ENCODE results near the gene UGGT2. TPM values are rescaled to one million over a fixed set of nuclear protein-coding genes. Genes with fewer than 3 reads are reported as not detected.

The UGGT2 gene
- total RNA-seq, 3 donors from 2014 or later (not counting 1 experiment from before 2014, with no cell fraction given): 0.63 to 1.4 (median 1.3) TPM

DNA sequence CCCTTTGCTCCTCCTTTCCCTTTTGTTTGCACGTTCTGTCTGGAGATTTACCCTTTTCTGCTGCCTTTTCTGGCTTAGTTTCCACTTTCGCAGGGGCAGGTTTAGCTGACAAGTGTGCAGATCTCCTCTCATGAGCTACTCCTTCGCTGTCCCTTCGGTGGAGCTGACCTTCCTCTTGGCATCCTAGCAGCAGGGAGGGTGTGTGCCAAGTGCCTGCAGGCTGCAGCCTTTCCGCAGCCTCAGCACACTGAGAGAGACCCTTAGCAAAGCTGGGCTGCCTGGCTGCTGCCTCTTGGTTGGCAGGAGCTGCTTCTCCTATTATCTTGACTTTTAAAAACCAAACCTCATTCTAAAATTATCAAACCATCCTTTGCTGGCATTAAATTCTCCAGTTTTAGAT lies 243.8 kb downstream of the UGGT2 start:
- H3K27ac Mint-ChIP-seq: no peak overlapping the region
- no peak for ATAC-seq
- intact Hi-C loops (cut with micrococcal nuclease): no loop called here

DNA sequence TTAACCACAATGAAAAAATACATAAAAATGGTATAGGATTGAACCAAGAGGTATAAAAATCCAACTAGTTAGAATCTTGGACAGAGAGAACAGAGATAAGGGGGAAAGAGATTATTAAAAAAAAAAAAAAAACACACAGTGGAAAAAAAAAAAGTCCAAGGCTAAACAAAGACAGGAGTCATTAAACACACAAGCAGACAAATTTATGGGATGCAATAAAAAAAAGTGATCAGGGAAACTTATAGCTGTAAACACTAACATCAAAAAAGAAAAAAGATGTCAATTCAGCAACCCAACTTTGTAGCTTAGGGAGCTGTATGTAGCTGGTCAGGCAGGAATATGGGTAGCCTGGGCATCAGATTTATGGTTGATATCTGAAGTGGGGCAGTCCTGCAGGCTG lies 247.3 kb downstream of the UGGT2 start:
- Histone ChIP-seq H3K27ac (ENCODE audit: low read length) (no peak overlapping the region), H3K4me3 (ENCODE audit: low read length) (no peak overlapping the region), H3K4me1 (ENCODE audit: control insufficient read depth, insufficient read depth, low read length) (no peaks in the 10 kb centered on the region), H3K9me3 (ENCODE audit: control insufficient read depth, insufficient read depth, low read length) (no peaks in the 10 kb centered on the region), H3K36me3 (ENCODE audit: control insufficient read depth, insufficient read depth, low read length) (no peaks in the 10 kb centered on the region), H3K27me3 (ENCODE audit: control insufficient read depth, insufficient read depth, low read length) (peaks cover 2% of the 10 kb centered on the region)
- DNase-seq (no peak), ATAC-seq (no peak)
- TF ChIP-seq, protein P1, sequence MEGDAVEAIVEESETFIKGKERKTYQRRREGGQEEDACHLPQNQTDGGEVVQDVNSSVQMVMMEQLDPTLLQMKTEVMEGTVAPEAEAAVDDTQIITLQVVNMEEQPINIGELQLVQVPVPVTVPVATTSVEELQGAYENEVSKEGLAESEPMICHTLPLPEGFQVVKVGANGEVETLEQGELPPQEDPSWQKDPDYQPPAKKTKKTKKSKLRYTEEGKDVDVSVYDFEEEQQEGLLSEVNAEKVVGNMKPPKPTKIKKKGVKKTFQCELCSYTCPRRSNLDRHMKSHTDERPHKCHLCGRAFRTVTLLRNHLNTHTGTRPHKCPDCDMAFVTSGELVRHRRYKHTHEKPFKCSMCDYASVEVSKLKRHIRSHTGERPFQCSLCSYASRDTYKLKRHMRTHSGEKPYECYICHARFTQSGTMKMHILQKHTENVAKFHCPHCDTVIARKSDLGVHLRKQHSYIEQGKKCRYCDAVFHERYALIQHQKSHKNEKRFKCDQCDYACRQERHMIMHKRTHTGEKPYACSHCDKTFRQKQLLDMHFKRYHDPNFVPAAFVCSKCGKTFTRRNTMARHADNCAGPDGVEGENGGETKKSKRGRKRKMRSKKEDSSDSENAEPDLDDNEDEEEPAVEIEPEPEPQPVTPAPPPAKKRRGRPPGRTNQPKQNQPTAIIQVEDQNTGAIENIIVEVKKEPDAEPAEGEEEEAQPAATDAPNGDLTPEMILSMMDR (IDR thresholded peaks at IDR 0.05): no peak
- H3K27ac Mint-ChIP-seq: no peak overlapping the region
- peaks cover 10 to 57% of the 10 kb centered on the region in 2 donors for H3K27me3 Mint-ChIP-seq (ENCODE audit: low read depth in 2 of 2)
- H3K9me3 Mint-ChIP-seq: peaks cover 0 to 2% of the 10 kb centered on the region in 2 donors
- peaks cover 7% of the 10 kb centered on the region for H3K36me3 Mint-ChIP-seq
- H3K4me1 Mint-ChIP-seq: no peaks in the 10 kb centered on the region
- intact Hi-C loops (cut with micrococcal nuclease): no loop called here
- no peak overlapping the region for H3K4me3 Mint-ChIP-seq

More for the DNA sequence above, 243.8 kb downstream of the UGGT2 start:
- Histone ChIP-seq H3K9me3 (ENCODE audit: control insufficient read depth, insufficient read depth, low read length) (peaks cover 8% of the 10 kb centered on the region), H3K4me1 (ENCODE audit: control insufficient read depth, insufficient read depth, low read length) (no peaks in the 10 kb centered on the region), H3K27me3 (ENCODE audit: control insufficient read depth, insufficient read depth, low read length) (no peaks in the 10 kb centered on the region), H3K4me3 (ENCODE audit: low read length) (no peak overlapping the region), H3K36me3 (ENCODE audit: control insufficient read depth, insufficient read depth, low read length) (no peaks in the 10 kb centered on the region), H3K27ac (ENCODE audit: low read length) (no peak overlapping the region)
- H3K4me1 Mint-ChIP-seq: no peaks in the 10 kb centered on the region
- no peak for DNase-seq
- peaks cover 4 to 6% of the 10 kb centered on the region in 2 donors for H3K9me3 Mint-ChIP-seq
- H3K36me3 Mint-ChIP-seq: peaks cover 14% of the 10 kb centered on the region
- 86% methylated on average over 5 of the region's 5 CpGs for WGBS (ENCODE audit: insufficient coverage)
- peaks cover 11 to 48% of the 10 kb centered on the region in 2 donors for H3K27me3 Mint-ChIP-seq (ENCODE audit: low read depth in 2 of 2)
- no peak overlapping the region for H3K4me3 Mint-ChIP-seq
- TF ChIP-seq, protein P1 (IDR thresholded peaks at IDR 0.05): no peak

DNA sequence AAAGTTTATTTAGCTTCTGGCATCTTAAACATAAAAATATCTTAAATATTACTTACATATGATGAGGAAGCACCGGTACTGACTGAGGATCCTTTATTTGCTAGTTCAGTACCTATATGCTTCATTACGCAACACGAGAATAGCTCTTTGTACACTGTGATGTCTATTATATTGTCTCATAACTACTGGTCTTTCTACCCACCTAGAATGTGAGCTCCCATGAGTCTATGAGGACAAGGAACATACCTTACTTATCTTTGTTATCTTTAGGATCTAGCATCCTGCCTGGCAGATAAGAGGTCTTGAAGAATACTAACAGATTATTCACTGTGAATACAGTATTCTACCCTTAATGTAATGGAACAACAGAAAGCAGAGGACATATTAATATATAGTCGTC lies 251.4 kb downstream of the UGGT2 start:
- ATAC-seq (no peak), DNase-seq (no peak)
- intact Hi-C loops (cut with micrococcal nuclease): no loop called here
- TF ChIP-seq, protein P1 (IDR thresholded peaks at IDR 0.05): no peak
- Mint-ChIP-seq H3K4me1 (no peaks in the 10 kb centered on the region), H3K36me3 (peaks cover 7% of the 10 kb centered on the region), H3K4me3 (no peak overlapping the region), H3K9me3 (peaks cover 0 to 2% of the 10 kb centered on the region in 2 donors), H3K27me3 (ENCODE audit: low read depth in 2 of 2) (peaks cover 4 to 29% of the 10 kb centered on the region in 2 donors), H3K27ac (no peak overlapping the region)
- no peaks in the 10 kb centered on the region for H3K36me3 ChIP-seq (ENCODE audit: control insufficient read depth, insufficient read depth, low read length)
- H3K9me3 ChIP-seq (ENCODE audit: control insufficient read depth, insufficient read depth, low read length): no peaks in the 10 kb centered on the region
- WGBS (ENCODE audit: insufficient coverage): 100% methylated on average over 4 of the region's 4 CpGs
- peaks cover 2% of the 10 kb centered on the region for H3K27me3 ChIP-seq (ENCODE audit: control insufficient read depth, insufficient read depth, low read length)
- H3K4me1 ChIP-seq (ENCODE audit: control insufficient read depth, insufficient read depth, low read length): no peaks in the 10 kb centered on the region
- no peak overlapping the region for H3K4me3 ChIP-seq (ENCODE audit: low read length)
- H3K27ac ChIP-seq (ENCODE audit: low read length): no peak overlapping the region

DNA sequence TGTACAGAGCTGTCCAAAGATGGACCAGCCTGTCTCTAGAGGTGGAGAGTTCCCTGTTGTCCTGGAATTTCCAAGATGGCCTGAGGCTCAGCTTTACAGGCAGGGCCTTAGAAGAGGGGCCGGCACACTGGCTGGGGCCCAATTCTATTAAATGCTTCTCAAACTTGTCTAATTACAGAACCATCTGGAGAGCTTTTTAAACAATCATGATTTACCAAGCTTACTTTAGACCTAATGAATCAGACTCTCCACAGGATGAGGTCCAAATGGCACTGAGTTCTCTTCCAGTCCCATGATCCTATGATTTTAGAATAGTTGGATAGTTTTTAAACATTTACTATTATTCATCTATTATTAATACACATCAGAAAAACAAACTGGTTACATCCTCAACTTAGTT lies 252.8 kb downstream of the UGGT2 start:
- H3K4me3 ChIP-seq (ENCODE audit: low read length): no peak overlapping the region
- WGBS (ENCODE audit: insufficient coverage): 93% methylated on average over 1 of the region's 1 CpG
- no peaks in the 10 kb centered on the region for H3K4me1 Mint-ChIP-seq
- H3K4me1 ChIP-seq (ENCODE audit: control insufficient read depth, insufficient read depth, low read length): no peaks in the 10 kb centered on the region
- H3K27ac ChIP-seq (ENCODE audit: low read length): no peak overlapping the region
- no peak overlapping the region for H3K27ac Mint-ChIP-seq
- peaks cover 2% of the 10 kb centered on the region for H3K27me3 ChIP-seq (ENCODE audit: control insufficient read depth, insufficient read depth, low read length)
- H3K36me3 Mint-ChIP-seq: peaks cover under 1% of the 10 kb centered on the region
- H3K4me3 Mint-ChIP-seq: no peak overlapping the region
- H3K27me3 Mint-ChIP-seq (ENCODE audit: low read depth in 2 of 2): peaks cover 4 to 19% of the 10 kb centered on the region in 2 donors
- intact Hi-C loops (cut with micrococcal nuclease): no loop called here
- no peaks in the 10 kb centered on the region for H3K36me3 ChIP-seq (ENCODE audit: control insufficient read depth, insufficient read depth, low read length)
- ATAC-seq (no peak), DNase-seq (no peak)
- H3K9me3 ChIP-seq (ENCODE audit: control insufficient read depth, insufficient read depth, low read length): no peaks in the 10 kb centered on the region
- H3K9me3 Mint-ChIP-seq: no peaks in the 10 kb centered on the region
- TF ChIP-seq, protein P1 (IDR thresholded peaks at IDR 0.05): no peak
